ENCODE results near the gene ZNF567.
A peak's percentile ranks its signal among the peaks of the same experiment; 100 is the strongest.
"Not testable (repeated sequence)": the region's sequence is repeated elsewhere in the genome, so short reads cannot be mapped to it uniquely, and the experiment has no call there.

ZNF567 gene

DNA sequence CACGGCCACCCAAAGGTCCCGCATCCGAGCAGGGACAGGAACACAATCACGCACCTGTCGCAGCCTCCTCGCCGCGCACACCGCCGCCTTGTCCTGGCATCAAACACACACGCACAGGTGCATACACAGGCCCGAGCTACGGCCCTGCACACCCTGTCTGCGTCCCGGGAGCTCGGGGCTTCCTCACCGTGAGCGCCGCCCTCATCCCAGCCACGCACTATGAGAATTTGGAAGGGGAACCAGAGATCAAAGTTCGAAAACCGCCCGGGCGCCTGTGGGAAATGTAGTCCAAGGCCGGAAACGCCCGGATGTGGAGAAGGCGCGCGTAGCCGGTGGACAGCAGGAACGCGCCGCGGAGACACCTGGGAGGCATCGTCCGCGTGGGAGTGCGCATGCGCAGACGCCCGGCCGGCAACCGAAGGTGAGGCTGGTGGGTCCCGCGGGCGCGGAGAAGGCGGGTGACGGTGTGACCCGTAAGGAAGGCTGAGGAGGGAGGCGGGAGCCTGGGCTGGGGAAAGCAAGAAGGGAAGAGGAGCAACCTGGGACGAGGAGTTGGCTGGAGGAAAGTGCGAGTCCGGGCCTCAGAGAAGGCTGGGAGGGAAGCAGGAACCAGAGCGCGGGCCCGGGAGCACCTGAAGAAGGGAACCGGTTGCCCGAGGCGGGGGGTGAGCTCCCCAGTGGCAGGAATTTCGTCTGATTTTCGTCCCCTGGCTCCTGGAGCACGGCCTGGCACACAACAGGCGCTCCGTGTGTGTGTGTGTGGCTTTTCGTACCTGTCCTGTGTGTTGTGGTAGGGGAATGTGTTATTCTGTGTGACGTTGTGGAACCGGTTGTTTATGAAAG lies at the start of gene ZNF567:
Gene ZNF567 (plus strand): TSS at position 399 of the 843 bp plus-strand sequence. CDS start 7,256 bp downstream, outside the sequence.
- peak; percentile 98 for DNase-seq

DNA sequence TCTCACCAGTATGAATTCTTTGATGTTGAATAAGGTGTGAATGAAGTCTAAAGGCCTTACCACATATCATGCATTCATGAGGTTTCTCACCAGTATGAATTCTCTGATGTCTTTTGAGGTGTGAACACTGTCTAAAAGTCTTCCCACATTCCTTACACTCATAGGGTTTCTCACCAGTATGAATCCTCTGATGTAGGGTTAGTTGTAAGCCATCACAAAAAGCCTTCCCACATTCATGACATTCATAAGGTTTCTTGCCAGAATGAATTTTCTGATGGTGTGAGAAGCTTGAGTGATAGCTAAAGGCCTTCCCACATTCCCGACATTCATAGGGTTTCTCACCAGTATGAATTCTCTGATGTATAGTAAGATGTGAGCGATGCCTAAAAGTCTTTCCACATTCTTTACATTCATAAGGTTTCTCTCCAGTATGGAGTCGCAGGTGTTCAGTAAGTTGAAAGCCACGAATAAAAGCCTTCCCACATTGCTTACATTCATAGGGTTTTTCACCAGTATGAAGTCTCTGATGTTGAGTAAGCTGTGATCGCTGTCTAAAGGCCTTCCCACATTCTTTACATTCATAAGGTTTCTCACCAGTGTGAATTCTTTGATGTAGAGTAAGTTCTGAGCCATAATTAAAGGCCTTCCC lies 48.4 kb upstream of the ZNF567 start:
- DNase-seq: no peak

DNA sequence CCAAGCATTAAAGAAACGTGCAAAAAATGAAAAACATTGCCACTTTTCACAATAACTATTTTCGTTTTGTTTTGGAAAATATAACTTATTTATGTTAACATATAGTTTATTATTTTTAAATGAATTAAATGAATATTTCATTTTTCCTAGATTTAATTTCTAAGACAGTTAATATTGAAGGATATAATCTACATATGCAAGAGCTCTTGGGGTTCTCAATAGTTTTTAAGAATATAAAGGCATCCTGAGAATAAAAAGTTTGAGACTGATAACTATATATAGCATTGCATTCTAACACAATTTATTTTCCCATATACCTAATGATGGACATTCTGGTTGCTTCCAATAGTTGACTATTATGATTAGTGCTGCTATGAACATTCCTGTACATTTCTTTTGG lies 40.7 kb upstream of the ZNF567 start:
- no peak for DNase-seq

DNA sequence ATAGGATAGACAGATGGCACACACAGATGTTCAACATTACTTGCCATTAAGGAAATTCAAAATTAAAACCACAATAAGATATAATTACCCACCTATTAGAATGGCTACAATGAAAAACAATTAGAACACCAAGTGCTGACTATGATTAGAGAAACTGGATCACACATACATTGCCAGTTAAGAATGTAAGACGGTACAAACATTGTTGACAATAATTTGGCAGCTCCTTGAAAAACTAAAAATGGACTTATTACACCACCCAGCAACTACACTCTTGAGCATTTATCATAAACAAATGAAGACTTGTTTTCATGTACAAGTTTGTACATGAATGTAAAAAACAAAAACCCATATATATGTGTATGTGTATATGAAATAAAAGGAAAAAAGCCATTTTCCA lies 34.5 kb upstream of the ZNF567 start:
- DNase-seq: no peak

DNA sequence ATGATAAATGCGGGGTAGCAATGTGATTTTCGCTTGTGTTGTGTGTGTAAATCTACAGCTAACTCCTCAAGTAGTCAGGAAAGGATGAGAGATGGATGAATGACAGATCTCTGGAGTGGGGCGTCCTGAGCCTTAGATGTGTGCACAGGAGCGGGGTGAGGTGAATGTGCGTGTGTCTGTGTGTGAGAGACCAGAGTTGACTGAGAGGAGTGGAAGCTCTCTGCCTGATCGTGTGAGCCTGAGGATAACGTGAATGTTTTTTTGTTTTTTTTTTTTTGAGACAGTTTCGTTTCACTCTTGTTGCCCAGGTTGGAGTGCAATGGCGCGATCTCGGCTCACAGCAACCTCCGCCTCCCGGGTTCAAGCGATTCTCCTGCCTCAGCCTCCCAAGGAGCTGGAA lies 21.6 kb upstream of the ZNF567 start:
- no peak for DNase-seq

DNA sequence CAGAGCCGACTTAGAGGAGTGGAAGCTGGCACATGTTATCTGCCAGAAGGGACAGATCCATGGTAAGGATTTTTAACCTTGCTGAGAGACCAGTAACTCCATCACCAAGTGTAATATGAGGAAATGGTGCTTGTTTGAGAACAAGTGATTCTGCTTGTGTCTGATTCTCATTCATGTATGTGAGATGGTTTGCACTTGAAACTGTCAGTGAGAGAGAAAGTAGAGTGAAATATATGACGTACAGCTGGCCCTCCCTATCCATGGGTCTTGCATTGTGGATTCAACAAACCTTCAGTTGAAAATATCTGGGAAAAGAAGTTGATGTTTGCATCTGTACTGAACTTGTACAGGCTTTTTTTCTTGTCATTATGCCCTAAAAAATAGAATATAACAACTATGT lies 18.8 kb upstream of the ZNF567 start:
- DNase-seq: no peak

DNA sequence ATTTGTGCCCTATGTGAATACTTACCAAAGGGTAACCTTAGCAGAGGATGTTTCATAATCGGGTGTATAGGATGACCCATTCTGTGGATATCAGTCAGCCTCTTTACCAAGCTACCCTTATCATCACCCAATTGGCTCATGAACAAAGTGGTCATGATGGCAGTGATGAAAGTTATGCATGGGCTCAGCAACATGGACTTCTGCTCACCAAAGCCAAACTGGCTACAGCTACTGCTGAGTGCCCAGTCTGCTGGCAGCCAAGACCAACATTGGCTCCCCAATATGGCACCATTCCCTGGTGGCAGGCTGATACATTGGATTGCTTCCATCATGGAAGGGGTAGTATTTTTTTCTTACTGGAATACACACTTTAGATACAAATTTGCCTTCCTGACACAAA lies 15.0 kb upstream of the ZNF567 start:
- DNase-seq: no peak

DNA sequence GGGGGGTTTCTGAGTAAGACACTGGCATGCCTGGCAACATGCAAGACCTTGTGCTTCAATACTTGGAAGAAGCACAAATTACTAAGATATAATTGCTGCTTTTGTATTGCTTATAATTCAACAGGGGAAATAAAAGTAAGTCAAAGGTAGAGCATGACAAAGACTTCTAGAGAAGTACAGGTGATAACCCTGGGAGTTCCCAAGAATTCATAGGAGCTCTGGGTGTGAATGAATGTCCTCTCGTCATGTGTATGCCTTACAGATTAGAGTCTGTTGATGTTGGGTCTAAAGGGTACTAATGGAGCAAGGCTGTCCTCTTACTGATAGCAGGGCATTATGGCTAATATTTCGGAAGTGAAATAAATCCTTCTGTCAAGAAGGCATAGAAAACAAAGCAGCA lies 13.2 kb upstream of the ZNF567 start:
- DNase-seq: no peak

DNA sequence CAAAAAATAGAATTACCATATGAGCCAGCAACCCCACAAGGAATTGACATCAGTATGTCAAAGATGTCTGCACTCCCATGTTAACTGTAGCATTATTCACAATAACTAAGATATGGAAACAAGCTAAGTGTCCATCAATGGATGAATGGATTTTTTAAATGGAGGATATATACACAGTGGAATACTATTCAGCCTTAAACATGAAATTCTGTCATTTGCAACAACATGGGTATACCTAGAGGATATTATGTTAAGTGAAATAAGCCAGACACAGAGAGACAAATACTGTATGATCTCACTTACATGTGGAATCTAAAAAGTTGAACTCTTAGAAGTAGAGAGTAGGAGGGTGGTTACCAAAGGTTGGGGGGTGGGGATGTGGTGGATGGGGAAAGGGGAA lies 8.0 kb upstream of the ZNF567 start:
- no peak for DNase-seq

DNA sequence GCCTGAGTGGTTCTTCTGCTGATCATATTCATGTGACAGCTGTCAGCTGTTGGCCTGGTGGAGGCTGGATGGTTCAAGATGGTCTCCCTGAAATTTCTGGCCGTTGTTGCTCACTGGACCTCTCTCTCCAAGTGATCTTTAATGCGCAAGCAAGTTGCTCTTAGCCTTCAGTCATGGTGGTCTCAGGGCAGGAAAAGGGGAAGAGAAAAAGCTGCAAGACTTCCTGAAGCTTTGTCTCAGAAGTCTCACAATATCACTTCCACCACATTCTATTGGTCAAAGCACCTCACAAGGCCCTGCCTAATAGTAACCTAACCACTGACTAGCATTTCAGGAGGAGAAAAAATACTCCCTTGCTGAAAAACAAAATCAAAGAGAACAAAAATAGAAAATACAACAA lies 1.6 kb upstream of the ZNF567 start:
- DNase-seq: no peak

DNA sequence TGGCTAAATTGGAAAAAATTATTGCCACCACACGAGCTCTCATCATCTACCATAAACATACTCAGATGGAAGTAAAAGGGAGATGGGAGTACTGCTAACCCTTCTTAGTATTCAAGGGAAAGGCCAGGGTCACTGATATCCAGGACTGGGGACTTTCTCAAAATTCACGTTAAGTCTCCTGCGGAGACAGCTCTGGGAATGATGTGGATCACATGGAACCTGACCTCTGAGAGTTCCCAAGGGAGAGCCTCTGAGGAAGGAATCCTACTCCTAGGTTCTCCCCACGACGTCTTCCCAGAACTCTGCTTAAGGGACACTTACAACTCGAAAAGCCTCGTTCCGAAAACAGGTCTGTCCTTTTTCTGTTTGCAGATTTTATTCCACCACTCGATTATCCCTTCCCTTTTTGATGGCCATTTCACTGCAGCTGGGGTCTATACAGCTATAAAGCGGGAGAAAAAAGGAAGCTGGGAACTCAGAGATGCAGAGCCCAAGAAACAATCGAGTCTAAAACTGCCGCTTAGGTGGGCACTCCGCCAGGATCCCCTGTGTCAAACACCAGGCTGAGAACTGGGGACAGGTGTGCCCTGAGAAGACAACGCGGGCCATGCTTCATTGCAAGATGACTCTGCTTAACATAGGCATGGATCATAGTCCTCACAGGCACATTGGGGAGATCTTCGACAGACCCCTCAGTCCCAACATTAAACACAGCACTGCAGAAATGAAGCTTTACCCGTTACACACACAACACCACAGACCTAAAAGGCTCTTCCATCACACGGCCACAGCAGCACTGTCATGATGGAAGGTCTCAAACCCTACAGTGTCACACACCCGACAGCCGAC lies 823 bp upstream of the ZNF567 start:
- no peak for DNase-seq

DNA sequence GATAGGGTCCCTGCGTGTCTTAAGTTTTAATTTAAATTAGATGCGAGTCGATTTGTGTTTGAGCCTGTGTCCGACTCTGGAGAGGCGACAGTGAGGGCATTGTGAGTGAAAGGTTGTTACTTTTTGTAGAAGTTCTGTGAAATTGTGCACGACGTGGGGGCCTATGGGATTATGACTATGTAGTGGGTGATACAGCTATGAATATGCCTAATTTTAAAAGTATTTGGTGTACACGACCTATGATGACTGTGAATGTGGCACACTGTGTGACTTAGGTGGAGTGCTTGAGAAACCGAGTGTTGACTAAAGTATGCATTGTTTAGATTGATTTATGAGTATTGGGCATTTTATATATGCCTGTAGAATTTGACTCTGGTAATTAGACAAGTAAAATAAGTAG lies 646 bp downstream of the ZNF567 start:
- DNase-seq: no peak

DNA sequence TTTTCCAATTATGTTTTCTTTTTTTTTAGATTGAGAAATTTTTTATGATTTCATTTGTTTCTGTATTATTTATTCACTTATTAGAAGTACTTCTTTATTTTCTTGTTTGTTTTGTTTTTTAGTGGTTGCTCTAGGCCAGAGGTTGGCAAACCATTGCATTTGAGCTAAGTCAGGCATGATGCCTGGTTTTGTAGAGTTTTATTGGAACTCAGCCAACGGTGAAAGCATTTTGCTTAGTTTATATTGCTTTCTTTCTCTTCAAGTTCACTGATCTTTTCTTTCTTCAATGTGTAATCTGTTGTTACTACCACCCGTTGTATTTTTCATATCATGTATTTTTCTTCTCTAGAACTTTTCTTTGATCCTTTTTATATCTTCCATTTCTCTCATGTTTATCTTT lies 19.7 kb downstream of the ZNF567 start:
- no peak for DNase-seq

DNA sequence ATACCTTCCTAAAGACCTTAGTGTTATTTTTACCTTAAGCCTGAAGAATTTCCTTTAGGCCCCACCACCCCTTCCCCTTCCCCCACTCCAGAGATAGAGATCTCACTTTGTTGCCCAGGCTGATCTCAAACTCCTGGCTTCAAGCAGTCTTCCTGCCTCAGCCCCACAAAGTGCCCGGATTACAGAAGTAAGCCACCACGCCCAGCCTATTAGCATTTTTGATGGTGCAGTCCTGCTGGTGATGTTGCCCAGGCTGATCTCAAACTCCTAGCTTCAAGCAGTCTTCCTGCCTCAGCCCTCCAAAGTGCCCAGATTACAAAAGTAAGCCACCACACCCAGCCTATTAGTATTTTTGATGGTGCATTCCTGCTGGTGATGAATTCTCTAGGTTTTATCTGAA lies 22.0 kb downstream of the ZNF567 start:
- DNase-seq: no peak

DNA sequence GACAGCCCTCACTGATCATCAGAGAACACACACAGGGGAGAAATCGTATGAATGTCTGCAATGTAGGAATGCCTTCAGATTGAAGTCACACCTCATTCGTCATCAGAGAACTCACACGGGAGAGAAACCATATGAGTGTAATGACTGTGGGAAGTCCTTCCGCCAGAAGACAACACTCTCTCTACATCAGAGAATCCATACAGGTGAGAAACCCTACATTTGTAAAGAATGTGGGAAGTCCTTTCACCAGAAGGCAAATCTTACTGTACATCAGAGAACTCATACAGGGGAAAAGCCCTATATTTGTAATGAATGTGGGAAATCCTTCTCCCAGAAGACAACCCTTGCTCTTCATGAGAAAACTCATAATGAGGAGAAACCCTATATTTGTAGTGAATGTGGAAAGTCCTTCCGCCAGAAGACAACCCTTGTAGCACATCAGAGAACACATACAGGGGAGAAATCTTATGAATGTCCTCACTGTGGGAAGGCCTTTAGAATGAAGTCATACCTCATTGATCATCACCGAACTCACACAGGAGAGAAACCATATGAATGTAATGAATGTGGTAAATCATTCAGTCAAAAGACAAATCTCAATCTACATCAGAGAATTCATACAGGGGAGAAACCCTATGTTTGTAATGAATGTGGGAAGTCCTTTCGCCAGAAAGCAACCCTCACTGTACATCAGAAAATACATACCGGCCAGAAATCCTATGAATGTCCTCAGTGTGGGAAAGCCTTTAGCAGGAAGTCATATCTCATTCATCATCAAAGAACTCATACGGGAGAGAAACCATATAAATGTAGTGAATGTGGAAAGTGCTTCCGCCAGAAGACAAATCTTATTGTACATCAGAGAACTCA lies 32.5 kb downstream of the ZNF567 start:
- no peak for DNase-seq

DNA sequence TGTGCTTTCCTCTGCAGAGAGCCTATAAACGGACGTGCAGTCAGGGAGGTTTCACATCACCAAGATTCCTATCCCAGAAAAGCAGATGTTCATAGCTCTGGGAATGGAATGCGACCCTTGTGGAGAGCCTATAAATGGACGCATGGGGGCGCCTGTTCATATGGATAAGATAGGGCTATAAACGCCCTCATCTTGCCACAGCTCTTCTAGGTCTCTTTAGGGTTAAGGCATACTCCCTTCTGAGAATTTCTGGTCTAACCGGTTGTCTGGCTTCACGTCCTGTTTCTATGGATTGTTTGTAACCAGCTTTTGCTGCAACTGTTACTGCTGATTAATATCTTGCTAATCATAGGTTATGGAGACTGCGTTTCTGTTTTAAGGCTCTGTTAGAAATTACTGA lies 48.8 kb downstream of the ZNF567 start:
- DNase-seq: not testable (repeated sequence)

DNA sequence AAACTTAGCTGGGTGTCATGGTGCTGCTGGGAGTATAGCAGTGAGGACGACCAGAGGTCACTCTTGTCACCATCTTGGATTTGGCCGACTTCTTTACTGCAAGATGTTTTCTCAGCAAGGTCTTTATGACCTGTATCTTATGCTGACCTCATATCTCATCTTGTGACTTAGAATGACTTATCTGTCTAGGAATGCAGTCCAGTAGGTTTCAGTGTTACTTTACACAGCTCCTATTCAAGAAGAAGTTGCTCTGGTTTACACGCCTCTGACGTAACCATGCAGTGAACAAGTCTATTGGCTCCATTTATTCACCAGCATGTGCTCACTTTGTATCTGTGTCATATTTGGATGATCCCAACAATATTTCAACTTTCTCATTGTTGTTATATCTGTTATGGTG lies 58.5 kb downstream of the ZNF567 start:
- DNase-seq: no peak

DNA sequence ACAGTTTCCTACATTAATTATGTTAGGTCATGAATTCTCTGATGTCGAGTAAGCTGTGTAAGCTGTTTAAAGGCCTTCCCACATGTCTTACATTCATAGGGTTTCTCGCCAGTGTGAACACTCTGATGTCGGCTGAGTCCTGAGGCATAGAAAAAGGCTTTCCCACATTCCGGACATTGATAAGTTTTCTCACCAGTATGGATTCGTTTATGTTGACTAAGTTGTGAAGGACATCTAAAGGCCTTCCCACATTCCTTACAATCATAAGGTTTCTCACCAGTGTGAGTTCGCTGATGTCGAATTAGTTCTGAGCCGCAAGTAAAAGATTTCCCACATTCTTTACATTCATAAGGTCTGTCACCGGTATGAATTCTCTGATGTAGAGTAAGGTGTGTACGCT lies 60.3 kb downstream of the ZNF567 start:
- no peak for DNase-seq

DNA sequence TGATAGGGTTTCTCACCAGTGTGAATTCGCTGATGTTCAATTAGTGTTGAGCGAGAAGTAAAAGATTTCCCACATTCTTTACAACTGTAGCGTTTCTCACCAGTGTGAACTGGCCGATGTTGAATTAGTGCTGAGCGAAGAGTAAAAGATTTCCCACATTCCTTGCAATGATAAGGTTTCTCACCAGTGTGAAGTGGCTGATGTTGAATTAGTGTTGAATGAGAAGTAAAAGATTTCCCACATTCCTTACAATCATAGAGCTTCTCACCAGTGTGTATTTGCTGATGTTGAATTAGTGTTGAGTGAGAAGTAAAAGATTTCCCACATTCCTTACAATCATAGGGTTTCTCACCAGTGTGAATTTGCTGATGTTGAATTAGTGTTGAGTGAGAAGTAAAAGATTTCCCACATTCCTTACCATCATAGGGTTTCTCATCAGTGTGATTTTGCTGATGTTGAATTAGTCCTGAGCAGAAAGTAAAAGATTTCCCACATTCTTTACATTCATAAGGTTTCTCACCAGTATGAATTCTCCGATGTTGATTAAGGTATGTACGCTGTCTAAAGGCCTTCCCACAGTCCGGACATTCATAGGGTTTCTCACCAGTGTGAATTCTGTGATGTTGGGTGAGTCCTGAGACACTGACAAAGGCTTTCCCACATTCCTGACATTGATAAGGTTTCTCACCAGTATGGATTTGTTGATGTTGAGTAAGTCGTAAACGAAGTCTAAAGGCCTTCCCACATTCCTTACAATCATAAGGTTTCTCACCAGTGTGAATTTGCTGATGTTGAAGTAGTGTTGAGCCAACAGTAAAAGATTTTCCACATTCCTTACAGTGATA lies 61.2 kb downstream of the ZNF567 start:
- no peak for DNase-seq

DNA sequence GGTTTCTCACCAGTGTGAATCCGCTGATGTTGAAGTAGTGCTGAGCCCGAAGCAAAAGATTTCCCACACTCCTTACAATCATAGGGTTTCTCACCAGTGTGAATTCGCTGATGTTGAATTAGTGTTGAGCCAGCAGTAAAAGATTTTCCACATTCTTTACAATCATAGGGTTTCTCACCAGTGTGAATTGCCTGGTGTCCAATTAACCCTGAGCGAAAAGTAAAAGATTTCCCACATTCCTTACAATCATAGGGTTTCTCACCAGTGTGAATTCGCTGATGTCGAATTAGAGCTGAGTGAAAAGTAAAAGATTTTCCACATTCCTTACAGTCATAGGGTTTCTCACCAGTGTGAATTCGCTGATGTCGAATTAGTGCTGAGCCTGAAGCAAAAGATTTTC lies 62.2 kb downstream of the ZNF567 start:
- DNase-seq: not testable (repeated sequence)

DNA sequence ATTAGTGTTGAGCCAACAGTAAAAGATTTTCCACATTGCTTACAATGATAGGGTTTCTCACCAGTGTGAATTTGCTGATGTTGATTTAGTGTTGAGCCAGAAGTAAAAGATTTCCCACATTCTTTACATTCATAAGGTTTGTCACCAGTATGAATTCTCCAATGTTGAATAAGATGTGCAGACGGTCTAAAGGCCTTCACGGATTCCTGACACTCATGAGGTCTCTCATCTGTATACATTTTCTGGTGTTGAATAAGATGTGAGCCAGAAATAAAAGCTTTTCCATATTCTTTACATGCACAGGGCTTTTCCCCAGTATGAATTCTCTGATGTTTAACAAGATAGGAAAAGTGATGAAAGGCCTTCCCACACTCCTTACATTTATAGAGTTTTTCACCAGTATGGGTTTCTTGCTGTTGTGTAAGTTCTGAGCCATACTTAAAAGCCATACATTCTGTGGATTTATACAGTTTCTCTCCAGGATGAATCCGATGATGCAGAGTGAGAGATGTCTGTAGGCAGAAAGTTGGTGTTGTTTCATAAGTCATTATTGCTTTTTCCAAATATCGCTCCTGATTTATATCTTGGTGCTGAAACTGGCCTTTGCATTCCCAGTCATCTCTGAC lies 62.8 kb downstream of the ZNF567 start:
- no peak for DNase-seq
